H1 (cell line): ENCODE data around the gene FOXK1.
"Not testable (repeated sequence)": the region's sequence is repeated elsewhere in the genome, so short reads cannot be mapped to it uniquely, and the experiment has no call there.

ENCODE experiments used
- CBX8 ChIP-seq: fragments of 300-800, 300-1000 bp; sonication (generic); IDR thresholded peaks from 2 replicates; pipeline ENCODE4 v1.7.1; 2016; ENCODE audit warnings: low read depth, low read length, borderline replicate concordance
- EZH2 ChIP-seq: fragments of 200-600 bp; sonication (generic); IDR thresholded peaks from 2 replicates; pipeline ENCODE4 v1.7.1; 2012; ENCODE audit warnings: low read depth, mild to moderate bottlenecking, moderate library complexity, low read length, inconsistent platforms; ENCODE audit not compliant: severe bottlenecking
- GABPA ChIP-seq: IDR thresholded peaks from 2 replicates; pipeline ENCODE4 v1.6.1; 2011; ENCODE audit warnings: mild to moderate bottlenecking, low read length, moderate library complexity, borderline replicate concordance; ENCODE audit not compliant: insufficient read depth
- POLR2A ChIP-seq, 2 experiments: IDR thresholded peaks; 1 replicate in 1 of 2; 2 replicates in 1 of 2; pipeline ENCODE4 v1.6.1; 2011; ENCODE audit warnings: low read depth in 2 of 2, low read length in 2 of 2, mild to moderate bottlenecking in 2 of 2; ENCODE audit errors: control extremely low read depth in 1 of 2
- POLR2AphosphoS5 ChIP-seq: IDR thresholded peaks from 2 replicates; pipeline ENCODE4 v1.6.1; 2011; ENCODE audit warnings: low read depth, low read length
- POU5F1 ChIP-seq: IDR thresholded peaks from 2 replicates; pipeline ENCODE4 v1.6.1; 2011; ENCODE audit warnings: low read depth, mild to moderate bottlenecking, low read length, moderate library complexity
- USF2 ChIP-seq: IDR thresholded peaks from 2 replicates; pipeline ENCODE4 v1.6.1; 2011; ENCODE audit warnings: low read length, improper control_type of control experiment
- YY1 ChIP-seq: IDR thresholded peaks from 2 replicates; pipeline ENCODE4 v1.6.1; 2011; ENCODE audit warnings: low read depth, mild to moderate bottlenecking, low read length
- TF ChIP-seq, protein P1 (sequence below), 3 experiments: IDR thresholded peaks; 1 replicate in 2 of 3; 2 replicates in 1 of 3; pipeline versions ENCODE4 v1.5.1 to v1.6.1; 2011; ENCODE audit warnings: low read length in 3 of 3, mild to moderate bottlenecking in 3 of 3, inconsistent platforms in 2 of 3, low read depth in 1 of 3, moderate library complexity in 1 of 3; ENCODE audit not compliant: insufficient read depth in 1 of 3; ENCODE audit errors: control extremely low read depth in 1 of 3
- TF ChIP-seq, protein P2 (sequence below): fragments of 300-600 bp; sonication (generic); IDR thresholded peaks from 2 replicates; pipeline ENCODE4 v1.7.1; 2012; ENCODE audit warnings: low read length, moderate library complexity, mild to moderate bottlenecking, inconsistent platforms; ENCODE audit not compliant: insufficient replicate concordance
- TF ChIP-seq, protein P3 (sequence below): IDR thresholded peaks from 2 replicates; pipeline ENCODE4 v1.6.1; 2012; ENCODE audit warnings: inconsistent platforms

DNA sequence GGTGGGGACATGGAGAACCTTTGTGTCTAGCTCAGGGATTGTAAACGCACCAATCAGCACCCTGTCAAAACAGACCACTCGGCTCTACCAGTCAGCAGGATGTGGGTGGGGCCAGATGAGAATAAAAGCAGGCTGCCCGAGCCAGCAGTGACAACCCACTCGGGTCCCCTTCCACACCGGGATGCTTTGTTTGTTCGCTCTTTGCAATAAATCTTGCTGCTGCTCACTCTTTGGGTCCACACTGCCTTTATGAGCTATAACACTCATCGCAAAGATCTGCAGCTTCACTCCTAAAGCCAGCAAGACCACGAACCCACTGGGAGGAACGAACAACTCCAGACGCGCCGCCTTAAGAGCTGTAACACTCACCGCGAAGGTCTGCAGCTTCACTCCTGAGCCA, 112.1 kb downstream of the FOXK1 start:
- TF ChIP-seq YY1; POLR2AphosphoS5; POU5F1; GABPA; EZH2; POLR2A (IDR thresholded peaks at IDR 0.05; ENCODE audit: control extremely low read depth in 1 of 2, low read depth in 2 of 2, low read length in 2 of 2); CBX8; USF2: not testable (repeated sequence)
- TF ChIP-seq, protein P1, sequence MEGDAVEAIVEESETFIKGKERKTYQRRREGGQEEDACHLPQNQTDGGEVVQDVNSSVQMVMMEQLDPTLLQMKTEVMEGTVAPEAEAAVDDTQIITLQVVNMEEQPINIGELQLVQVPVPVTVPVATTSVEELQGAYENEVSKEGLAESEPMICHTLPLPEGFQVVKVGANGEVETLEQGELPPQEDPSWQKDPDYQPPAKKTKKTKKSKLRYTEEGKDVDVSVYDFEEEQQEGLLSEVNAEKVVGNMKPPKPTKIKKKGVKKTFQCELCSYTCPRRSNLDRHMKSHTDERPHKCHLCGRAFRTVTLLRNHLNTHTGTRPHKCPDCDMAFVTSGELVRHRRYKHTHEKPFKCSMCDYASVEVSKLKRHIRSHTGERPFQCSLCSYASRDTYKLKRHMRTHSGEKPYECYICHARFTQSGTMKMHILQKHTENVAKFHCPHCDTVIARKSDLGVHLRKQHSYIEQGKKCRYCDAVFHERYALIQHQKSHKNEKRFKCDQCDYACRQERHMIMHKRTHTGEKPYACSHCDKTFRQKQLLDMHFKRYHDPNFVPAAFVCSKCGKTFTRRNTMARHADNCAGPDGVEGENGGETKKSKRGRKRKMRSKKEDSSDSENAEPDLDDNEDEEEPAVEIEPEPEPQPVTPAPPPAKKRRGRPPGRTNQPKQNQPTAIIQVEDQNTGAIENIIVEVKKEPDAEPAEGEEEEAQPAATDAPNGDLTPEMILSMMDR (IDR thresholded peaks at IDR 0.05; ENCODE audit: control extremely low read depth in 1 of 3, insufficient read depth in 1 of 3, low read depth in 1 of 3, low read length in 3 of 3) = not testable (repeated sequence)
- TF ChIP-seq, protein P2, sequence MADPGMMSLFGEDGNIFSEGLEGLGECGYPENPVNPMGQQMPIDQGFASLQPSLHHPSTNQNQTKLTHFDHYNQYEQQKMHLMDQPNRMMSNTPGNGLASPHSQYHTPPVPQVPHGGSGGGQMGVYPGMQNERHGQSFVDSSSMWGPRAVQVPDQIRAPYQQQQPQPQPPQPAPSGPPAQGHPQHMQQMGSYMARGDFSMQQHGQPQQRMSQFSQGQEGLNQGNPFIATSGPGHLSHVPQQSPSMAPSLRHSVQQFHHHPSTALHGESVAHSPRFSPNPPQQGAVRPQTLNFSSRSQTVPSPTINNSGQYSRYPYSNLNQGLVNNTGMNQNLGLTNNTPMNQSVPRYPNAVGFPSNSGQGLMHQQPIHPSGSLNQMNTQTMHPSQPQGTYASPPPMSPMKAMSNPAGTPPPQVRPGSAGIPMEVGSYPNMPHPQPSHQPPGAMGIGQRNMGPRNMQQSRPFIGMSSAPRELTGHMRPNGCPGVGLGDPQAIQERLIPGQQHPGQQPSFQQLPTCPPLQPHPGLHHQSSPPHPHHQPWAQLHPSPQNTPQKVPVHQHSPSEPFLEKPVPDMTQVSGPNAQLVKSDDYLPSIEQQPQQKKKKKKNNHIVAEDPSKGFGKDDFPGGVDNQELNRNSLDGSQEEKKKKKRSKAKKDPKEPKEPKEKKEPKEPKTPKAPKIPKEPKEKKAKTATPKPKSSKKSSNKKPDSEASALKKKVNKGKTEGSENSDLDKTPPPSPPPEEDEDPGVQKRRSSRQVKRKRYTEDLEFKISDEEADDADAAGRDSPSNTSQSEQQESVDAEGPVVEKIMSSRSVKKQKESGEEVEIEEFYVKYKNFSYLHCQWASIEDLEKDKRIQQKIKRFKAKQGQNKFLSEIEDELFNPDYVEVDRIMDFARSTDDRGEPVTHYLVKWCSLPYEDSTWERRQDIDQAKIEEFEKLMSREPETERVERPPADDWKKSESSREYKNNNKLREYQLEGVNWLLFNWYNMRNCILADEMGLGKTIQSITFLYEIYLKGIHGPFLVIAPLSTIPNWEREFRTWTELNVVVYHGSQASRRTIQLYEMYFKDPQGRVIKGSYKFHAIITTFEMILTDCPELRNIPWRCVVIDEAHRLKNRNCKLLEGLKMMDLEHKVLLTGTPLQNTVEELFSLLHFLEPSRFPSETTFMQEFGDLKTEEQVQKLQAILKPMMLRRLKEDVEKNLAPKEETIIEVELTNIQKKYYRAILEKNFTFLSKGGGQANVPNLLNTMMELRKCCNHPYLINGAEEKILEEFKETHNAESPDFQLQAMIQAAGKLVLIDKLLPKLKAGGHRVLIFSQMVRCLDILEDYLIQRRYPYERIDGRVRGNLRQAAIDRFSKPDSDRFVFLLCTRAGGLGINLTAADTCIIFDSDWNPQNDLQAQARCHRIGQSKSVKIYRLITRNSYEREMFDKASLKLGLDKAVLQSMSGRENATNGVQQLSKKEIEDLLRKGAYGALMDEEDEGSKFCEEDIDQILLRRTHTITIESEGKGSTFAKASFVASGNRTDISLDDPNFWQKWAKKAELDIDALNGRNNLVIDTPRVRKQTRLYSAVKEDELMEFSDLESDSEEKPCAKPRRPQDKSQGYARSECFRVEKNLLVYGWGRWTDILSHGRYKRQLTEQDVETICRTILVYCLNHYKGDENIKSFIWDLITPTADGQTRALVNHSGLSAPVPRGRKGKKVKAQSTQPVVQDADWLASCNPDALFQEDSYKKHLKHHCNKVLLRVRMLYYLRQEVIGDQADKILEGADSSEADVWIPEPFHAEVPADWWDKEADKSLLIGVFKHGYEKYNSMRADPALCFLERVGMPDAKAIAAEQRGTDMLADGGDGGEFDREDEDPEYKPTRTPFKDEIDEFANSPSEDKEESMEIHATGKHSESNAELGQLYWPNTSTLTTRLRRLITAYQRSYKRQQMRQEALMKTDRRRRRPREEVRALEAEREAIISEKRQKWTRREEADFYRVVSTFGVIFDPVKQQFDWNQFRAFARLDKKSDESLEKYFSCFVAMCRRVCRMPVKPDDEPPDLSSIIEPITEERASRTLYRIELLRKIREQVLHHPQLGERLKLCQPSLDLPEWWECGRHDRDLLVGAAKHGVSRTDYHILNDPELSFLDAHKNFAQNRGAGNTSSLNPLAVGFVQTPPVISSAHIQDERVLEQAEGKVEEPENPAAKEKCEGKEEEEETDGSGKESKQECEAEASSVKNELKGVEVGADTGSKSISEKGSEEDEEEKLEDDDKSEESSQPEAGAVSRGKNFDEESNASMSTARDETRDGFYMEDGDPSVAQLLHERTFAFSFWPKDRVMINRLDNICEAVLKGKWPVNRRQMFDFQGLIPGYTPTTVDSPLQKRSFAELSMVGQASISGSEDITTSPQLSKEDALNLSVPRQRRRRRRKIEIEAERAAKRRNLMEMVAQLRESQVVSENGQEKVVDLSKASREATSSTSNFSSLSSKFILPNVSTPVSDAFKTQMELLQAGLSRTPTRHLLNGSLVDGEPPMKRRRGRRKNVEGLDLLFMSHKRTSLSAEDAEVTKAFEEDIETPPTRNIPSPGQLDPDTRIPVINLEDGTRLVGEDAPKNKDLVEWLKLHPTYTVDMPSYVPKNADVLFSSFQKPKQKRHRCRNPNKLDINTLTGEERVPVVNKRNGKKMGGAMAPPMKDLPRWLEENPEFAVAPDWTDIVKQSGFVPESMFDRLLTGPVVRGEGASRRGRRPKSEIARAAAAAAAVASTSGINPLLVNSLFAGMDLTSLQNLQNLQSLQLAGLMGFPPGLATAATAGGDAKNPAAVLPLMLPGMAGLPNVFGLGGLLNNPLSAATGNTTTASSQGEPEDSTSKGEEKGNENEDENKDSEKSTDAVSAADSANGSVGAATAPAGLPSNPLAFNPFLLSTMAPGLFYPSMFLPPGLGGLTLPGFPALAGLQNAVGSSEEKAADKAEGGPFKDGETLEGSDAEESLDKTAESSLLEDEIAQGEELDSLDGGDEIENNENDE = not testable (repeated sequence)
- TF ChIP-seq, protein P3, sequence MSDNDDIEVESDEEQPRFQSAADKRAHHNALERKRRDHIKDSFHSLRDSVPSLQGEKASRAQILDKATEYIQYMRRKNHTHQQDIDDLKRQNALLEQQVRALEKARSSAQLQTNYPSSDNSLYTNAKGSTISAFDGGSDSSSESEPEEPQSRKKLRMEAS = not testable (repeated sequence)
